Adipocyte (in vitro differentiated cells): Measurements from ENCODE around the gene SYT13.
A peak's percentile ranks its signal among the peaks of the same experiment; 100 is the strongest.
"Not testable (repeated sequence)": the region's sequence is repeated elsewhere in the genome, so short reads cannot be mapped to it uniquely, and the experiment has no call there.

ENCODE experiments used
- DNase-seq: peaks from one replicate; pipeline ENCODE4 v3.0.0-alpha.2; 2015; ENCODE audit warnings: low read depth
- H3K27me3 ChIP-seq: replicated peaks from 2 replicates; pipeline ENCODE4 v1.7.0; 2013; ENCODE audit warnings: mild to moderate bottlenecking, low read length, moderate library complexity; ENCODE audit not compliant: control insufficient read depth, insufficient read depth
- H3K36me3 ChIP-seq: 2 replicates; pipeline ENCODE4 v1.7.0; 2013; ENCODE audit warnings: low read length, mild to moderate bottlenecking, moderate library complexity; ENCODE audit not compliant: control insufficient read depth, insufficient read depth, severe bottlenecking
- H3K4me1 ChIP-seq: 2 replicates; pipeline ENCODE4 v1.7.0; 2013; ENCODE audit warnings: mild to moderate bottlenecking, low read length, moderate library complexity; ENCODE audit not compliant: control insufficient read depth, insufficient read depth
- H3K4me3 ChIP-seq: 2 replicates; pipeline ENCODE4 v1.7.0; 2013; ENCODE audit warnings: mild to moderate bottlenecking, low read length, moderate library complexity
- H3K9ac ChIP-seq: 2 replicates; pipeline ENCODE4 v1.7.0; 2013; ENCODE audit warnings: mild to moderate bottlenecking, low read length, moderate library complexity
- H3K9me3 ChIP-seq: 2 replicates; pipeline ENCODE4 v1.7.0; 2013; ENCODE audit warnings: mild to moderate bottlenecking, low read length, moderate library complexity; ENCODE audit not compliant: control insufficient read depth

SYT13 gene

GRCh38 chr11:45304992-45305335 lies 18.8 kb upstream of the SYT13 start:
- H3K9ac ChIP-seq = no peak overlapping the region
- DNase-seq = no peak
- H3K4me3 ChIP-seq = no peak overlapping the region
- H3K36me3 ChIP-seq = no peaks in the 10 kb centered on the region
- H3K4me1 ChIP-seq = no peaks in the 10 kb centered on the region
- H3K9me3 ChIP-seq = peaks cover 5% of the 10 kb centered on the region
- peaks cover 58% of the 10 kb centered on the region for H3K27me3 ChIP-seq

GRCh38 chr11:45304111-45304991 lies 18.2 kb upstream of the SYT13 start:
- Histone ChIP-seq H3K4me3 (no peak overlapping the region), H3K9me3 (peaks cover 5% of the 10 kb centered on the region), H3K27me3 (peaks cover 58% of the 10 kb centered on the region), H3K4me1 (no peaks in the 10 kb centered on the region), H3K9ac (no peak overlapping the region), H3K36me3 (no peaks in the 10 kb centered on the region)
- no peak for DNase-seq

GRCh38 chr11:45303316-45303715 lies 17.2 kb upstream of the SYT13 start:
- Histone ChIP-seq H3K36me3 (no peaks in the 10 kb centered on the region), H3K4me1 (no peaks in the 10 kb centered on the region), H3K9me3 (peaks cover 5% of the 10 kb centered on the region), H3K27me3 (peaks cover 60% of the 10 kb centered on the region), H3K9ac (no peak overlapping the region), H3K4me3 (no peak overlapping the region)
- DNase-seq = no peak

- DNase-seq = no peak
- Histone ChIP-seq H3K36me3 (no peaks in the 10 kb centered on the region), H3K4me3 (no peak overlapping the region), H3K27me3 (peaks cover 57% of the 10 kb centered on the region), H3K4me1 (no peaks in the 10 kb centered on the region), H3K9me3 (peaks cover 6% of the 10 kb centered on the region), H3K9ac (no peak overlapping the region)
Measured at GRCh38 chr11:45301537-45302246, 15.6 kb upstream of the SYT13 start.

- no peak for DNase-seq
- Histone ChIP-seq H3K36me3 (no peaks in the 10 kb centered on the region), H3K4me3 (no peak overlapping the region), H3K4me1 (no peaks in the 10 kb centered on the region), H3K27me3 (peaks cover 51% of the 10 kb centered on the region), H3K9ac (no peak overlapping the region), H3K9me3 (peaks cover 6% of the 10 kb centered on the region)
Measured at GRCh38 chr11:45300715-45301114, 14.6 kb upstream of the SYT13 start.

GRCh38 chr11:45298718-45299117 lies 12.6 kb upstream of the SYT13 start:
- no peak overlapping the region for H3K4me3 ChIP-seq
- H3K36me3 ChIP-seq = no peaks in the 10 kb centered on the region
- peaks cover 34% of the 10 kb centered on the region for H3K27me3 ChIP-seq
- no peaks in the 10 kb centered on the region for H3K4me1 ChIP-seq
- no peak overlapping the region for H3K9ac ChIP-seq
- peaks cover 6% of the 10 kb centered on the region for H3K9me3 ChIP-seq
- DNase-seq = no peak

GRCh38 chr11:45296075-45296474 lies 9.9 kb upstream of the SYT13 start:
- no peak overlapping the region for H3K4me3 ChIP-seq
- H3K27me3 ChIP-seq = peaks cover 37% of the 10 kb centered on the region
- no peaks in the 10 kb centered on the region for H3K4me1 ChIP-seq
- H3K9me3 ChIP-seq = peaks cover 6% of the 10 kb centered on the region
- no peak for DNase-seq
- no peaks in the 10 kb centered on the region for H3K36me3 ChIP-seq
- H3K9ac ChIP-seq = no peak overlapping the region

GRCh38 chr11:45294499-45294898 lies 8.4 kb upstream of the SYT13 start:
- Histone ChIP-seq H3K4me3 (no peak overlapping the region), H3K4me1 (no peaks in the 10 kb centered on the region), H3K9ac (no peak overlapping the region), H3K9me3 (peaks cover 6% of the 10 kb centered on the region), H3K36me3 (no peaks in the 10 kb centered on the region), H3K27me3 (peaks cover 38% of the 10 kb centered on the region)
- no peak for DNase-seq

- H3K4me1 ChIP-seq, H3K36me3 ChIP-seq, H3K9ac ChIP-seq, H3K9me3 ChIP-seq, H3K4me3 ChIP-seq: not testable (repeated sequence)
- peak; percentile 92 for DNase-seq
- H3K27me3 ChIP-seq = peaks cover 35% of the 10 kb centered on the region
Measured at GRCh38 chr11:45293566-45294192, 7.5 kb upstream of the SYT13 start.

- Histone ChIP-seq H3K36me3 (no peaks in the 10 kb centered on the region), H3K27me3 (peaks cover 36% of the 10 kb centered on the region), H3K9me3 (peaks cover 19% of the 10 kb centered on the region), H3K9ac (no peak overlapping the region), H3K4me3 (no peak overlapping the region), H3K4me1 (no peaks in the 10 kb centered on the region)
- DNase-seq = no peak
Measured at GRCh38 chr11:45290586-45290985, 4.4 kb upstream of the SYT13 start.

GRCh38 chr11:45289369-45289768 lies 3.2 kb upstream of the SYT13 start:
- DNase-seq = peak; percentile 34
- Histone ChIP-seq H3K9ac (no peak overlapping the region), H3K36me3 (no peaks in the 10 kb centered on the region), H3K4me1 (no peaks in the 10 kb centered on the region), H3K27me3 (peaks cover 48% of the 10 kb centered on the region), H3K4me3 (no peak overlapping the region), H3K9me3 (peaks cover 19% of the 10 kb centered on the region)
